HG02588 (cell line): ENCODE measurements around the gene PTPRD.

Source experiments
- ATAC-seq: cut with Tn5 transposase; IDR thresholded peaks from one replicate; pipeline ENCODE4 v1.9.1; 2021; ENCODE audit warnings: mild to moderate bottlenecking, moderate library complexity; ENCODE audit not compliant: unreplicated experiment

PTPRD gene

GRCh38 chr9:9783211-9783610 is 829.6 kb downstream of the PTPRD start:
- ATAC-seq, result no peak

- no peak for ATAC-seq
These were observed 834.5 kb downstream of the PTPRD start for GRCh38 chr9:9778293-9778692.

- ATAC-seq, result no peak
These were observed 838.3 kb downstream of the PTPRD start for GRCh38 chr9:9774471-9774870.

- no peak for ATAC-seq
These were observed 841.5 kb downstream of the PTPRD start for GRCh38 chr9:9771314-9771713.

- ATAC-seq, result no peak
These were observed 848.0 kb downstream of the PTPRD start for GRCh38 chr9:9764821-9765220.

- ATAC-seq, result no peak
These were observed 858.6 kb downstream of the PTPRD start for GRCh38 chr9:9754186-9754585.

GRCh38 chr9:9753266-9753665 is 859.5 kb downstream of the PTPRD start:
- ATAC-seq, result no peak

GRCh38 chr9:9752722-9753121 is 860.1 kb downstream of the PTPRD start:
- ATAC-seq, result no peak

- ATAC-seq, result no peak
These were observed 860.8 kb downstream of the PTPRD start for GRCh38 chr9:9751996-9752395.

GRCh38 chr9:9750719-9751118 is 862.1 kb downstream of the PTPRD start:
- ATAC-seq, result no peak

- no peak for ATAC-seq
These were observed 863.2 kb downstream of the PTPRD start for GRCh38 chr9:9749591-9749990.

GRCh38 chr9:9747787-9748186 is 865.0 kb downstream of the PTPRD start:
- ATAC-seq, result no peak

GRCh38 chr9:9746826-9747225 is 866.0 kb downstream of the PTPRD start:
- no peak for ATAC-seq

- ATAC-seq, result no peak
These were observed 869.0 kb downstream of the PTPRD start for GRCh38 chr9:9743822-9744221.

- ATAC-seq, result no peak
These were observed 882.6 kb downstream of the PTPRD start for GRCh38 chr9:9730174-9730573.

GRCh38 chr9:9729082-9729481 is 883.7 kb downstream of the PTPRD start:
- no peak for ATAC-seq

GRCh38 chr9:9719373-9720112 is 893.3 kb downstream of the PTPRD start:
- ATAC-seq, result no peak

- ATAC-seq, result no peak
These were observed 894.1 kb downstream of the PTPRD start for GRCh38 chr9:9718691-9719090.

GRCh38 chr9:9679433-9679832 is 933.4 kb downstream of the PTPRD start:
- no peak for ATAC-seq

GRCh38 chr9:9674461-9674860 is 938.3 kb downstream of the PTPRD start:
- ATAC-seq, result no peak

- ATAC-seq, result no peak
These were observed 942.3 kb downstream of the PTPRD start for GRCh38 chr9:9670454-9670853.

GRCh38 chr9:9645006-9645405 is 967.8 kb downstream of the PTPRD start:
- no peak for ATAC-seq

- ATAC-seq, result peak; percentile 79
These were observed 981.5 kb downstream of the PTPRD start for GRCh38 chr9:9631284-9631683.
